Transverse colon (tissue), 4 donors: ENCODE results near the gene RYR3.

ENCODE experiments used
- CTCF ChIP-seq, 5 experiments: fragments of 200-600 bp in 3 of 5; fragments of 450-650 bp in 2 of 5; sonication (generic) in 3 of 5; IDR thresholded peaks; 1 replicate in 2 of 5; 2 replicates in 3 of 5; pipeline ENCODE4 v1.5.1; 2016 to 2017; ENCODE audit warnings: antibody characterized with exemption in 5 of 5, inconsistent platforms in 3 of 5, mild to moderate bottlenecking in 2 of 5, moderate library complexity in 1 of 5
- POLR2A ChIP-seq: fragments of 450-650 bp; IDR thresholded peaks from one replicate; pipeline ENCODE4 v1.6.1; 2016; ENCODE audit warnings: antibody characterized with exemption, mild to moderate bottlenecking, moderate library complexity
- POLR2AphosphoS5 ChIP-seq, 3 donors: sonication (generic); formaldehyde crosslinking; IDR thresholded peaks; one replicate each; pipeline ENCODE4 v1.6.1; 2016; ENCODE audit warnings: antibody characterized with exemption in 3 of 3

GRCh38 chr15:33453761-33454160 lies 143.0 kb downstream of the RYR3 start:
- TF ChIP-seq CTCF (IDR thresholded peaks at IDR 0.05) (no peak), POLR2A (no peak), POLR2AphosphoS5 (IDR thresholded peaks at IDR 0.05) (no peak)
